D341Med (cell line): ENCODE measurements around the gene KIAA1755.

ENCODE experiments used
- DNase-seq: peaks from one replicate; pipeline ENCODE4 v3.0.0; 2012; ENCODE audit warnings: low spot score

The KIAA1755 gene

DNA sequence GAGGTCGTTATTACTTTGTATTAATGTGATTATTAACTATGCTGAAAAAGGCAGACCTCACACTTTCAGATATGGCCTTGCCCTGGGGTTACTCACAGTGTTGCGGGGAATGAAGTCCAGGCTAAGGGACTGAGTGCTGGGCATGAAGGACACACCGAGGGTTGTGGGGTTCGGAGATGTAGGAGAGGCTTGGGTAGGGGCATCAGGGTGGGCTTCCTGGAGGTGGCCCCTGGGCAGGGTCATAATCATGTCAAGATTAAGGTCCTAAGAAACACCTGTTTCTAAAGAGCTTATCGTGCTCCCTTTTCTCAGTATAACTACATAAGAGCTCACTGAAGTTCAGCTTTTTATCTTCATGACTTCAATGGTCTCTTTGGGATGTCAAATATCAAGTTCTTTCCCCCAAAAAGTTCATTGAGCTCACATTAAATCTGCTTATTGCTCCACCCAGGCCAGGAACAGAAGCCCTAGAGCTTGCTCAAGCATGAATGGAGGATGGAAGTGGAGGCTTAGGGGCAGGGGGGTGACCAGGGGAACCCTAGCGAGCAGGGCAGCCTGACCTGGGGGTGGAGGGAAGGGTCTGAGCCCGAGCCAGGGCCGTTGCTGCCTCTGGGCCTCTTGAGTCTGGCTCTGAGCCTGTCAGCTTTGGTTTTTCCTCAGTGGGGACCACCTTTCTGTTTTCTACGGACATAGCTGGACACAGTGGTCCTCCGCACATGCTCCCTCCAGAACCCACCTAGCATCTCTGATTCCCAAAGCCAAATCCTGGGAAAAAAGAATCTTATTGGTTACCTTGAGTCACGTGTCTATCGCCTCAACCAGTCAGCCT lies 58.2 kb downstream of the KIAA1755 start:
- DNase-seq, result no peak

DNA sequence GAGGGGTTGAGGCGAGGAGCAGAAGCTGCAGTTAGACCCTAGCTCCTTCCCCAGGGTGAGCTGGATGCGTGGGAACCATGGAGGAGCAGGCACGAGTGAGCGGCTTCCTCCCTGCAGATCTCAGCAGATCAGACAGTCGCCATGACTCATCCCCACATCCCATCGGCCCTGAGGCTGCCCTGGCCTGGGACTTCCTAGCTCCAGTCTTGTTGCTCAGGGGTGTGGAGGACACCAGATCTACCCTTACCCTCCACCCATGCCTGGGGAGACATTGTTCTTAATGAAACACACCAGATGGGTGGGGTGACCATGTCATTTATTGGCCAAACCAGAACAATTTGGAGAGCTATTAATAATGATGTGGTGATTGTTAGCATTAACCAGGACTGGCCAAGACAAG lies 59.2 kb downstream of the KIAA1755 start:
- no peak for DNase-seq

DNA sequence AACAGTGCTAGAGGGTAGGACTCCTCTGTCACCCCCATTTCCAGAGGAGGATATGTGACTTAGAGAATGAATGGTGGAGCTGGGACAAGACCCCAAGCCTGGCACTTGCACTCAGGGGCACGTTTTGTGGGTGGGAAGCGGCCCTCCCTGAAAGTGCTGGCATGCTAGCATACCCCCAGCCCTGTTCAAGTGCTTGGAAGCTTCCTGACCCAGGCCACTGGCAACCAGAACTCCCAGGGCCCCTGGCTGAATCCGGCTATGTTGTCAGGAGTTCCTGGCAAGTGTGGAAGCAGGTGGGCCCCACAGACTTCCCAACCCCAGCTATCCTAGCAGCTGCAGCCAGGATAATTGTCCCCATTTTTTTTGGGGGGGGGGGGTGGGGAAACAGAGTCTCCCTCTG lies 59.9 kb downstream of the KIAA1755 start:
- peak; percentile 14 for DNase-seq

DNA sequence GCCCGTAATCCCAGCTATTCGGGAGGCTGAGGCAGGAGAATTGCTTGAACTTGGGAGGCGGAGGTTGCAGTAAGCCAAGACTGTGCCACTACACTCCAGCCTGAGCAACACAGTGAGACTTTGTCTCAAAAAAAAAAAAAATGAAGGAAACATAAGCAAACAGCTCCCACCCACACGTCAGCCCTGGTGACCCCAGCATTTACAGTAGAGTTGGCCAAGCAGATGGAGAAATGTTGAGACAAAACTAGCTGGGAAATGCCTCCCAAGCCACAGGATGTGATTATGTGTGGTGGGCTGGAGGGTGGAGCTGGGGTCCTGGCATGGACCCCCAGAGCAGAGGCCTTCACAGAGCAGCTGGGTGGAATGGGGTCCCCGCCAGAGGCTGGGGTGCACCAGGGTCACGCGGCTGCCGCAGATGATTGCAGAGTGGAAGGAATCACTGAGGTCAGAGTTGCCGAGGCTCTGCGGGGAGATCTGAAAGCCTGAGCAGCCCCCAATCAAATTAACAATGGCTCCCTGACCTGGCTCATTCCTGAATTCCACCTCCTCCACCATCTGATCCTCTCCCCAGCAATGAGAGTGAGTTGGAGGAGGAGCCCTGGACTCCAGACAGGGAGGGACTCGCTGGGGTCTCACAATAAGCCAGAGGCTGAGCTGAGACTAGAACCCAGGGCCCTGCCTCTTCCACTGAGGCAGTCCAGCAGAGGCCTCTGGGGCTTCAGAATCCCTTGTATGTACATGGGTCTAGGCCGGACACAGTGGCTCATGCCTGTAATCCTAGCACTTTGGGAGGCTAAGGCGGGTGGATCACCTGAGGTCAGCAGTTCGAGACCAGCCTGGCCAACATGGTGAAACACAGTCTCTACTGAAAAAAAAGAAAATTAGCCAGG lies 60.8 kb downstream of the KIAA1755 start:
- DNase-seq, result peak; percentile 6

DNA sequence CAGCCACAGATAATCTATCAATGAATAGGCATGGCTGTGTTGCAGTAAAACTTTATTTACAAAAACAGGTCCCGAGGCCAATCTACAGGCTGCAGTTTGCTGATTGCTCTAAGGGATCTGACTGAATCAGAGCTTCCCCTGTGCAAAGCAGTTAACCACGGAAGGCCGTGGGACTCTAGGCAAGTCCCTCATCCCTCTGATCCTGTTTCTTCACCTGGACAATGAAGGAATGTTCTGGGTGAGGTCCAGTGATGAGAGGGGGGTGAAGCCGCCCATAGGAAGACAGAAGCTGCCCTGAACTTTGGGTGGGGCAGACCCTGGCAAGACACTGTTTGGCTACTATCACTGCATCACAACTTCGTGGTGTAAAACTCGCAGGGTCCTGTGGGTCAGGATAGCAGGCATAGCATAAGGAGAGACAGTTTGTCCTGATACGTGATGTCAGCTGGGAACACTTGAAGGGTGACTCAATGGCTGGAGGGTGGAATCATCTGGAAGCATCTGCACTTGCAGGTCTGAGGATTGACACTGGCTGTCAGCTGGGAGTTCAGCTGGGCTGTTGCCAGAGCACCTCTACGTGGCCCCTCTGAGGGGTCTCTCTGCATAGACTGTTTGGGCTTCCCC lies 62.2 kb downstream of the KIAA1755 start:
- no peak for DNase-seq

DNA sequence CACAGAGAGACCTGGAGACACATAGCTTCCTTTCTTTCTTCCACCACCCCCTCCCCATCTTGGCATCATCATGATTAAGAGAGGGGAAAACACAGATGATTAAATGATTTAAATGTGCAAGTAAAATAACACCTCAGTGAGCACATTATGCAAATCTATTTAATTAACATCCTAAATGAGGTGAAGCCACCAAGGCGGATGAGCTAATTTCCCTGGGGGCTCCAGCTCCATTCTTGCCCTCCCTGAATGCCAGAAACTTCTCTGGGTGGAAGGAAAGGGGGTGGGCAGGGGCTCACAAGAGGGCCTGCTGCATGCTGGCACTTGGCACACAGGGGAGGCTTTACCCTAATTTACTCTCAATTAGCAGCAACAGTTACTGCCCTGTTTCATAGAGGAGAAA lies 62.9 kb downstream of the KIAA1755 start:
- peak; percentile 20 for DNase-seq

DNA sequence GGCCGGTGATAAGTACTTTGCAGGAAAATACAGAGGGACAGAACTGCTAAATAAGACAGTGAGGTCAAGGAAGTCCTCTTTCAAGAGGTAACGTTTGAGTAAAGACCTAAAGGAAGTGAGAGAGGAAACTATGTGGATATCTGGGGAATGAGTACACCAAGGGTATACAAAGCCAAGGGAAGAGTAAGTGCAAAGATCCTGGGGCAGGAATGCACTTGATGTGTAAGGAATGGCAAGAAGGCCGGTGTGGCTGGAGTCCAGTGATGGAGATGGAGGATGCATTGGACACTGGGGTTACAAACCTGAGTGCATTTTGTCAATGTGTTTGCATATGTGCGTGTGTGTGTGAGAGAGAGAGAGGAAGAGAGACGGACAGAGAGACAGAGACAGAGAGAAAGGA lies 63.3 kb downstream of the KIAA1755 start:
- no peak for DNase-seq

DNA sequence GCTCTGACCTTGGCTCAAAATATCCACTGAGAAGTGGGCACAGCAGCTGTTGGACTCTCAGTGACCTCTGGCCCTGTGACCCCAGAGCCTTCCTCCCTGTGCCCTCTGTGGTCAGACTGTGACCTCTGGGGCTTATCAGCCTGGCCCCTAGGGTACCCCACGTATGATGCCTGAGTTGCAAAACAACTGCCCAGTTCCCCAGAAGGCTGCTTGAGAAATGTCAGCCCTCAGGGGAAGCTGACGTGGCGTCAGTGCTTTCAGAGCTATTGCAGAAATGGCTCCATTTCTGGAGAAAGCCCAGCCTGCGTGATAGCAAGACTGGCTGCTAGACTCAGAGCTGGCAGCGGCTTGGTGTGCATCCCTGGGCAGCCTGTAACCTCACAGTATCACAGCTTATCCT lies 63.9 kb downstream of the KIAA1755 start:
- peak; percentile 18 for DNase-seq

DNA sequence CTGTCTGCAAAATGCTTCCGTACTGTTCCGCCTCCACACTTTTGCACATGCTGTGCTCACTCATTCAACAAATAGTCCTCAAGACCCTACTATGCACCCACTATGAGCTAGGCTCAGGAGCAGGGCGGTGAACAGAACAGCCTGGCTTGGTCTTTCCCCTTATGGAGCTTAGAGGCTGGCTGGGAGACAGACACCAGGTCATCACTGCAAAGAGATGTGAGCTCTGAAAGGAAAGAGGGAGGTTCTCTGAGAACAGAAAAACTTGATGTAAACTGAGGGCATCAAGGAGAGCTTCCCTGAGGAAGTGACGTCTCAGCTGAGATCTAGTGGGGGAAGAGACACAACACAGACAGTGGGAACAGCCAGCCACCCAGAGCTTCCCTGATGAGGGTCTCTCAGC lies 64.5 kb downstream of the KIAA1755 start:
- peak; percentile 10 for DNase-seq

DNA sequence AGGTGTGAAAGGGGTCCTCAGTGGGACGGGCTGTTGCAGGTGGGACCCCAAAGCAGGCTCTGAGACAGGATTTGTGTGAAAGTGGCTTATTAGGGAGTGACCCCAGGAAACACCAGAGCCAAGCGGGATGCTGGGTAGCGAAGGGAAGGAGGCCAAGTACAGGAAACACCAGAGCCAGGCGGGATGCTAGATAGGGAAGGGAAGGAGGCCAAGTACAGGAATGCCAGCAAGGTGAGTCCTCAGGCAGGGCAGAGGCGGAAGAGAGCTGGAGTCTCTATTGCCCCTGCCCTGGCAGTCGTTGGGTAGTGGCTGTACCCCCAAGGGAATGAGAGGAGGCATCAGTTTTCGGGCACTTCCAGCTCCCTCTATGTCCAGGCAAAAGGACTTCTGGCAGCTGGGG lies 65.0 kb downstream of the KIAA1755 start:
- DNase-seq, result peak; percentile 16

DNA sequence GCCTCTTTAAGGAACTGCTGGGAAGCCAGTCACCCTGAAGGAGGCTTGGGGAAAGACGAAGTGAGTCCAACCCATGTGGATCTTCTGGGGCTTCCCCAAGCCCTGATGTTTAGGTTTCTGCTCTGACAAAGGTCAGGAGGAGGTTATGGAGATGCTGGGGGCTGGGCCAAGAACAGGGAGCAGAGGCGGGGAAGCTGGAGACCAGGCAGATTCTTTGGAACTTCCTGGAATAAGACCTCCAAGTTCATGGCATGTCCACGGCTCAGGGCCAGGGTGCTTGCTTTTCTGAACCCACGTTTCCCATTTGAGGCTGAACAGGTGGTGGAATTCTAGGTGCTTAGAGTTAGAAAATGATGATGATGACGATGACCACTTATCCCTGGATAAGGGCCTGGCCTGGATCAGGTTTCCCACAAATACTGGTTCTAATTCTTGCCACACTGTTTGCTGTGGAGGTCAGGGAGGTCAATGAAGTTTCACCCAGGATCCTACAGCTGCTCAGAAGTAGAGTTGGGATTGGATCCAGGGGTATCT lies 65.5 kb downstream of the KIAA1755 start:
- peak; percentile 14 for DNase-seq

DNA sequence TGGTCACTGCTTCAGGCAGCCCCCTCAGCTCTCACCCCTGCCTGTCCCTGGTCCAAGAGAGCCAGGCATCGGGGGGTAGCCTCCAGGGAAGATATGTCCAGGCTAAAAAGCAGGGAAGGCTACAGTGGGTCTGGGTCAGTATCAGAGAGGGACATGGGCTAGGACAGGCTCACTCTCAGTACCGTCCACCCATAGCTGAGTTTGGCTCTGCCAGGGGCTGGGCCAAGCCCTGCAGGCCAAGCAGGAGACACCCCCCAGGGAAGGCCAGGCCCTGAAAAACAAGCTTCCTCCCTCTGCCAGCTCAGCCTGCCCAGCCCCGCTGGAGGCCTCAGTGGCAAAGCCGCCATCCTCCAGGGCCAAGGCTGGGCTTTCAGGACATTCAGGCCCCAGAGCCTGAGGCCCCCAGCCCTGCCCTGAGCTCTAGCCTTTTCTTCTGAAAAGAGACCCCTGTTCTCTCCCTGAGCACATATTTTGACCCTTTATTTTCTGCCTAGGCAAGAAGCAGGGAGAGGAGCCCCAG lies 66.9 kb downstream of the KIAA1755 start:
- peak; percentile 22 for DNase-seq

DNA sequence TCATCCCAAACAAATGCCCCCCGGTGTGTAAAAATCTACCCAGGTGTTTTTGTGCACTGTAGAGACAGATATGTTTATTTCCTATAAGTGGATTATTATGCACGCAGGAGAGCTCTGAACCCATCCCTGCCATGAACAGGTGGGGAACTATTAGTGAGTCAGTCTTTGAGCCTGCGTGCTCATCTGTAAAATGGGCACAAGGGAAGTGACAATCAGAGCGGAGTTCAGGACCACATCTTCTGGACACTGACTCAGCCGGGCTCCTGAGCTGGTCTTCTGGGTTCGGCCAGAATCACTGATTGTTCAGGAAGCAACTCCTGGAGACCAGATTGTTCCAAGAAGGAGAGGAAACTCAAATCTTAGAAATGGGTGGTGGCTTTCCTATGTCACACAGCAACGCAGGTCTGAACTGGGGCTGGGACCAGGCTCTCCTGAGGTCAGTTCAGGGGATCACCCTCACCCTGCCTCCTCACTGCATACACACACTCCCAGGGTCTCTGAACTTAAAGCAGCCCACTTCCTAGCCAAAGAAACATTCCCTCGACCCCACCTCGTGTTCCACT lies 68.1 kb downstream of the KIAA1755 start:
- no peak for DNase-seq

DNA sequence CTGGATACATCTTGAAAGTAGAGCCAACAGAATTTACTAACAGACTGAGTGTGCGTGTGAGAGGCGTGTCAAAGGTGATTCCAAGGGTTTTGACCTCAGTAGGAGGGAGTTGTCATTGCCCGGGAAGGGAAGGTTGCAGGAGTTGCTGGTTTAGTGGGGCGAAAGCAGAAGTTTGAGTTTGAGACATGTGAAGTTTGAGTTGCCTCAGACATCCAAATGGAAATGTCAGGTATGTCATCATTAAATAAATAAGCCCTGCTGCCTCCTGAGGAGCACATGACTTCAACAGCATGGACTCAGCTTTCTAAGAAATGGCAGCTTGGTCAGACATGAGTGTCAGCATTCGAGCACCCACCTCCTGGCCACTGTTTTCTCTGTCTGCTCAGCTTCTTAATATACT lies 68.9 kb downstream of the KIAA1755 start:
- DNase-seq, result no peak

DNA sequence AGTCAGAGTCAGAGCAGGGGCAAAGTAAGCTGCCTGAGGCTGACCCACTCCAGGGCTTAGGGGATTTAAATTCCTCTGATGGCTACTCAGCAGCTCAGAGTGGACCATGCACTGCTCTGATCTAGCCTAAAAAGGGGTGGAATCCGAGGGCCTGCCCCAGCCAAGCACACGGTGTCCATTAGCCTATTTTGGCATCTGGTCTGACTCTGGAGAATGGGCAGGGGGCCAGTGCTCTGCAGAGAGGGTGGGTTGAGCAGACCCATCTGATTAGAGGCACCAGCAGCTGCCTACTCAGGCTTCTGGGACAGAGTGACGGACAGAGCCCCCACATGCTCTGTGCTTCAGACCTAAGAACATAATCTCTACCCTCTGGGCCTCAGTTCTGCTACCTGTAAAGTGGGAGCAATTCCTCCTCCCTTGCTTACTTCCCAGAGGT lies 69.6 kb downstream of the KIAA1755 start:
- DNase-seq, result no peak

DNA sequence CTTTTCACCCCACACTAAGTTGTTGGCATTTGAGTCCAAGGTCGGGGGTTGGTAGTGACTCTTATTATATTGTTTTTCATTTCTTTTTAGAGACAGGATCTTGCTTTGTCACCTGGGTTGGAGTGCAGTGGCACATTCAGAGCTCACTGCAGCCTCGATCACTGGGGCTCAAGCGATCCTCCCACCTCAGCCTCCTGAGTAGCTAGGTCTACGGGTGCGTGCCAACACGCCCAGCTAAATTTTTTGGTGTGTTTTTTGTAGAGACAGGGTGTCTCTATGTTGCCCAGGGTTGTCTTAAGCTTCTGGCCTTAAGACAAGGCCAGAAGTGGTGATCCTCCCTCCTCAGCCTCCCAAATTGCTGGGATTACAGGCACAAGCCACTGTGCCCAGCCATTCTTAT lies 70.4 kb downstream of the KIAA1755 start:
- no peak for DNase-seq

DNA sequence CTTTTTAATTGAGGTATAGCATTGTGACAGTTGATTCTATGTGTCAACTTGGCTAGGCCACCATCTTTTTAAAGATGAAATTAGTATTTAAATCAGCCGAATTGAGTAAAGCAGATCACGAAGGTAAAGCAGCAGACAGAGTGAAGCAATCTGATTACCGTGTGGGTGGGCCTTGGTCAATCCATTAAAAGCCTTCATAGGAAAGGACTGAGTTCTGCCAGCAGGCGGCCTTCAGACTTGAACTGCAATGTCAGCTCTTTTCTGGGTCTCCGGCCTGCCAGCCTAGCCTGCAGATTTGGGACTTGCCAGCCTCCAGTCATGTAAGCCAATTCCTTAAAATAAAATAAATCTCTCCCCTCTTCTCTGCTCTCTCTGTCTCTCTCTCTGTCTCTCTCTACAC lies 73.0 kb downstream of the KIAA1755 start:
- no peak for DNase-seq

DNA sequence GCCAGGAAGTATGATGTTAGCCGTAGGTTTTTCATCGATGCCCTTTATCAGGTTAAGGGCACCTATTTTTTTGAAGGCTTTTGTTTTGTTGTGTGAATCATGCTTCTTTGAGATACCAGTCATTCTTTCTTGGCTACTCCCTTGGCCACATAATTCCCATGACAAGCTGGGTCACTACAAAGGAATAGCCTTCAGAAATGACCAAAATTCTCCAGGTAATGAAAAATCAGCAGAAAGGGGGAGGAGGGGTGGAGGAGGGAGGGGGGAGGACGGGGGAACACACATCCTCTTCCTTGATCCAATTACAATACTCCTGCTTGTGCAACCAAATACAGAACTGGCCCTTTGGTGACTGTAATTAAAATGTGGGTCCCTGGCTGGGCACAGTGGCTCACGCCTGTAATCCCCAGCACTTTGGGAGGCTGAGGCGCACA lies 73.7 kb downstream of the KIAA1755 start:
- DNase-seq, result no peak

DNA sequence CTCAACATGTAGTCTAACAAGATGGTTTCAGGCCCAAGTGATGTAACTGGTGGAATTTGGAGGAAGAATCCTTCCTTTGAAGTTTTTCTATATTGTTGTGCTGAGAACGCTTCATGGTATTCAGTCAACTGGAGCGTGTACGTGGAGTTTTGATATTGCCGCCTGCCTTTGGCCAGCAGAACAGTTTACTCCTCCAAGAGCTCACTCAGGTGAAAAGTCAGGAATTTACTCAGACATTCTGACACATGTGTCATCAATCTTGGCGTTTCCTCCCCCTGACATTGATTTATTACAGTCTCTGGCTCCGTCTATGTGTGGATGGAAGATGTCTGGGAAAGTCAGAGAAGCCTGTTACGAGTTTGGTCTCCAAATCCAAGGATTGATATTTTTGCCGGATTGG lies 76.4 kb downstream of the KIAA1755 start:
- no peak for DNase-seq

DNA sequence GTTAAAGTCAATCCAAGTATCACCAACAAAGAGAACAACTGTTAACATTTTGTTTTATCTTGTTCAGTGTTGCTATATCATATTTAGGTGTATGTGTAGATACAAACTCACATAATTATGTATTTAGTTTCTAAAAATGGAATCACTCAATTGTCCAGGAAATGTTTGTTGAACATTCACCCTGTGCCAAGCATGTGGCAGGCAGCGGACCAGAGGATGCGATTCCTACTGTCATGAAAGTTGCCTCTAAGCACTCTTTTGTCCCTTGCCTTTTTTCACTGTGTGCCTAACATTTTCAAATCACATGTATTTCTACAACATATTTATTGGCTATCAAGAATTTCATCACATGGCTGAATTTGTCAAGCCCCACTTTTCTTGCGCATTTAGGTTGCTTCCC lies 78.6 kb downstream of the KIAA1755 start:
- DNase-seq, result no peak

DNA sequence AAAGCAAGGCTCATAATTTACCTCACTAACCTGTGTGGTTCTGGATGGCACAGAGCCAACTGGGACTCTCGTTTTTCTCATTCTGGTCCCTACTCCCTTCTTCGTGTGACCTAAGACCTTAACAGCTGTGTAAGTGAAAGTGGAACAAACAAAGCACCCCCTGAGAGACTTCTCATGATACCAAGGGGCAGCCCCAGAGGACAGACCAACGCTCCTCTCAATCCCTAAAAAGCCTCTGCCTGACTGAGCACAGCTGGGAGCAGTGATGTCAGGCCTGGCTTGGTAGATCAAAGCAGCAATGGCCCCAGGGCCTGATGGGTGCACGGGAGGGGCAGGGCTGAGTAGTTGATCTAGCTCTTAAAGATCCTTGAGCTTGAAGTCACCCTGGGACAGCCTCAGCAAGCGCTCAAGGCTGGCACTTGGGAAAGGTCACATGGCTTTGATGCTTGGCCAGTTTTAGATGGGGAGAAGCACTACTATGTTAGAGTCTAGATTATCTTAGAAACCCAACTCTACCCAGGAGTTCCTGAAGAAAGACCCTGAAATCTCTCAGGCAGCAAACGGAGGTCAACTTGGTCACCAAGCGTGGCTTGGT lies 79.2 kb downstream of the KIAA1755 start:
- no peak for DNase-seq
